Kidney capillary endothelial cell (primary cell): Measurements from ENCODE around the gene STXBP5.

Source experiments
- DNase-seq: peaks from one replicate; pipeline ENCODE4 v3.0.0-alpha.2; 2018; ENCODE audit warnings: low spot score

The STXBP5 gene

GRCh38 chr6:147381712-147382111 lies 177.5 kb downstream of the STXBP5 start:
- DNase-seq: no peak

GRCh38 chr6:147382945-147383554 lies 178.8 kb downstream of the STXBP5 start:
- peak; percentile 46 for DNase-seq

GRCh38 chr6:147384029-147384428 lies 179.8 kb downstream of the STXBP5 start:
- no peak for DNase-seq

- DNase-seq: no peak
Observed at GRCh38 chr6:147384737-147385710, 180.8 kb downstream of the STXBP5 start.

GRCh38 chr6:147389463-147389862 lies 185.2 kb downstream of the STXBP5 start:
- no peak for DNase-seq

- peak; percentile 18 for DNase-seq
Observed at GRCh38 chr6:147390909-147391536, 186.8 kb downstream of the STXBP5 start.

- DNase-seq: no peak
Observed at GRCh38 chr6:147392917-147393625, 188.9 kb downstream of the STXBP5 start.

GRCh38 chr6:147395158-147395557 lies 190.9 kb downstream of the STXBP5 start:
- DNase-seq: no peak

GRCh38 chr6:147397306-147397705 lies 193.1 kb downstream of the STXBP5 start:
- DNase-seq: no peak

GRCh38 chr6:147400968-147401367 lies 196.8 kb downstream of the STXBP5 start:
- DNase-seq: no peak

- DNase-seq: no peak
Observed at GRCh38 chr6:147401779-147402178, 197.6 kb downstream of the STXBP5 start.

- DNase-seq: no peak
Observed at GRCh38 chr6:147406783-147407182, 202.6 kb downstream of the STXBP5 start.

GRCh38 chr6:147407571-147407970 lies 203.4 kb downstream of the STXBP5 start:
- no peak for DNase-seq

- no peak for DNase-seq
Observed at GRCh38 chr6:147416622-147417021, 212.4 kb downstream of the STXBP5 start.

GRCh38 chr6:147417954-147418353 lies 213.7 kb downstream of the STXBP5 start:
- DNase-seq: no peak

- DNase-seq: no peak
Observed at GRCh38 chr6:147418523-147418922, 214.3 kb downstream of the STXBP5 start.

GRCh38 chr6:147421903-147422302 lies 217.7 kb downstream of the STXBP5 start:
- no peak for DNase-seq

GRCh38 chr6:147423111-147423510 lies 218.9 kb downstream of the STXBP5 start:
- no peak for DNase-seq

- DNase-seq: no peak
Observed at GRCh38 chr6:147429794-147430193, 225.6 kb downstream of the STXBP5 start.

- no peak for DNase-seq
Observed at GRCh38 chr6:147430811-147431210, 226.6 kb downstream of the STXBP5 start.

GRCh38 chr6:147434076-147434475 lies 229.9 kb downstream of the STXBP5 start:
- no peak for DNase-seq

- DNase-seq: no peak
Observed at GRCh38 chr6:147434516-147434915, 230.3 kb downstream of the STXBP5 start.
